Measurements from ENCODE around the gene CTAGE4.
"Not testable (repeated sequence)": the region's sequence is repeated elsewhere in the genome, so short reads cannot be mapped to it uniquely, and the experiment has no call there.

CTAGE4 gene

GRCh38 chr7:144183166-144183565 is at the start of gene CTAGE4:
TSS of gene CTAGE4 (plus strand) at chr7:144183466. CDS start at chr7:144183504, 38 bp downstream.
- not testable (repeated sequence) for DNase-seq

GRCh38 chr7:144134116-144134515 is 49.1 kb upstream of the CTAGE4 start:
- no peak for DNase-seq

GRCh38 chr7:144137501-144137900 is 45.8 kb upstream of the CTAGE4 start:
- DNase-seq, result no peak

- DNase-seq, result no peak
Measured at GRCh38 chr7:144142187-144142586, 41.1 kb upstream of the CTAGE4 start.

- no peak for DNase-seq
Measured at GRCh38 chr7:144144426-144144825, 38.8 kb upstream of the CTAGE4 start.

GRCh38 chr7:144148224-144148827 is 34.9 kb upstream of the CTAGE4 start:
- no peak for DNase-seq

- DNase-seq, result no peak
Measured at GRCh38 chr7:144158861-144159260, 24.4 kb upstream of the CTAGE4 start.

- DNase-seq, result no peak
Measured at GRCh38 chr7:144164784-144165183, 18.5 kb upstream of the CTAGE4 start.

GRCh38 chr7:144171594-144172350 is 11.5 kb upstream of the CTAGE4 start:
- DNase-seq, result not testable (repeated sequence)

- DNase-seq, result no peak
Measured at GRCh38 chr7:144174613-144175012, 8.7 kb upstream of the CTAGE4 start.

GRCh38 chr7:144178380-144179164 is 4.7 kb upstream of the CTAGE4 start:
- peak; percentile 10 for DNase-seq

GRCh38 chr7:144179165-144179479 is 4.1 kb upstream of the CTAGE4 start:
- not testable (repeated sequence) for DNase-seq

GRCh38 chr7:144187848-144188247 is 4.6 kb downstream of the CTAGE4 start:
- DNase-seq, result not testable (repeated sequence)

- not testable (repeated sequence) for DNase-seq
Measured at GRCh38 chr7:144188578-144189171, 5.4 kb downstream of the CTAGE4 start.

- not testable (repeated sequence) for DNase-seq
Measured at GRCh38 chr7:144193782-144194181, 10.5 kb downstream of the CTAGE4 start.

GRCh38 chr7:144194453-144194852 is 11.2 kb downstream of the CTAGE4 start:
- DNase-seq, result not testable (repeated sequence)

GRCh38 chr7:144195212-144195872 is 12.1 kb downstream of the CTAGE4 start, which contains the start of gene ARHGEF35:
TSS of gene ARHGEF35 (minus strand) at chr7:144195833. CDS start at chr7:144188383, 7,450 bp downstream.
- DNase-seq, result not testable (repeated sequence)

- DNase-seq, result not testable (repeated sequence)
Measured at GRCh38 chr7:144198934-144199333, 15.7 kb downstream of the CTAGE4 start.

- not testable (repeated sequence) for DNase-seq
Measured at GRCh38 chr7:144201978-144202377, 18.7 kb downstream of the CTAGE4 start.

GRCh38 chr7:144203086-144203485 is 19.8 kb downstream of the CTAGE4 start:
- DNase-seq, result not testable (repeated sequence)

- not testable (repeated sequence) for DNase-seq
Measured at GRCh38 chr7:144205306-144205705, 22.0 kb downstream of the CTAGE4 start.

GRCh38 chr7:144217200-144217599 is 33.9 kb downstream of the CTAGE4 start:
- not testable (repeated sequence) for DNase-seq
